GM18909 (cell line): ENCODE data around the gene NFATC1.

Experiments used
- ATAC-seq: cut with Tn5 transposase; IDR thresholded peaks from one replicate; pipeline ENCODE4 v1.9.1; 2021; ENCODE audit warnings: mild to moderate bottlenecking; ENCODE audit not compliant: unreplicated experiment, poor library complexity

The NFATC1 gene

GRCh38 chr18:79483971-79484491, 88.3 kb downstream of the NFATC1 start:
- no peak for ATAC-seq

- ATAC-seq: no peak
Observed at GRCh38 chr18:79484661-79485621, 89.2 kb downstream of the NFATC1 start.

GRCh38 chr18:79485788-79486355, 90.1 kb downstream of the NFATC1 start:
- ATAC-seq: no peak

- ATAC-seq: no peak
Observed at GRCh38 chr18:79486356-79487182, 90.8 kb downstream of the NFATC1 start.

- no peak for ATAC-seq
Observed at GRCh38 chr18:79487183-79487800, 91.6 kb downstream of the NFATC1 start.

GRCh38 chr18:79487801-79488201, 92.1 kb downstream of the NFATC1 start:
- no peak for ATAC-seq

- no peak for ATAC-seq
Observed at GRCh38 chr18:79488311-79489050, 92.8 kb downstream of the NFATC1 start.

GRCh38 chr18:79489051-79489898, 93.5 kb downstream of the NFATC1 start:
- no peak for ATAC-seq

GRCh38 chr18:79489899-79490625, 94.3 kb downstream of the NFATC1 start:
- no peak for ATAC-seq

- ATAC-seq: no peak
Observed at GRCh38 chr18:79490626-79491041, 94.9 kb downstream of the NFATC1 start.

GRCh38 chr18:79491081-79491551, 95.4 kb downstream of the NFATC1 start:
- no peak for ATAC-seq

GRCh38 chr18:79493211-79493800, 97.6 kb downstream of the NFATC1 start:
- no peak for ATAC-seq

- ATAC-seq: no peak
Observed at GRCh38 chr18:79493801-79494211, 98.1 kb downstream of the NFATC1 start.

GRCh38 chr18:79494936-79495335, 99.2 kb downstream of the NFATC1 start:
- no peak for ATAC-seq

GRCh38 chr18:79495591-79496071, 99.9 kb downstream of the NFATC1 start:
- ATAC-seq: no peak

GRCh38 chr18:79496237-79496977, 100.7 kb downstream of the NFATC1 start:
- no peak for ATAC-seq
